Loucy (cell line): ENCODE results near the gene UNC13B.
"Not testable (repeated sequence)": the region's sequence is repeated elsewhere in the genome, so short reads cannot be mapped to it uniquely, and the experiment has no call there.

Source experiments
- CTCF ChIP-seq: fragments of 200-600 bp; sonication (generic); conservative IDR thresholded peaks from 2 replicates; pipeline ENCODE4 v1.5.1; 2014; ENCODE audit warnings: mild to moderate bottlenecking, antibody characterized with exemption, low read length
- EZH2phosphoT487 ChIP-seq: fragments of 200-600 bp; IDR thresholded peaks from 2 replicates; pipeline ENCODE4 v1.6.1; 2018; ENCODE audit warnings: antibody characterized with exemption, mild to moderate bottlenecking, moderate library complexity, borderline replicate concordance

- TF ChIP-seq CTCF, EZH2phosphoT487: not testable (repeated sequence)
Observed at GRCh38 chr9:35182996-35183754, 21.4 kb downstream of the UNC13B start.
